Testis (tissue), 3 donors: ENCODE results near the gene EFNB2. TPM values are rescaled to one million over a fixed set of nuclear protein-coding genes. Genes with fewer than 3 reads are reported as not detected.

ENCODE experiments used
- DNase-seq: peaks from one replicate; pipeline ENCODE4 v3.0.0-alpha.2; 2019
- H3K27ac ChIP-seq, 2 donors: fragments of 200-600 bp; sonication (generic); one replicate each; pipeline ENCODE4 v1.5.1; 2019
- H3K27me3 ChIP-seq: fragments of 200-600 bp; sonication (generic); one replicate; pipeline ENCODE4 v1.5.1; 2019
- H3K36me3 ChIP-seq: fragments of 200-600 bp; sonication (generic); one replicate; pipeline ENCODE4 v1.5.1; 2017; ENCODE audit warnings: low read depth; ENCODE audit errors: missing control alignments
- H3K4me1 ChIP-seq: fragments of 200-600 bp; sonication (generic); one replicate; pipeline ENCODE4 v1.5.1; 2019
- H3K4me3 ChIP-seq, 2 donors: fragments of 200-600 bp; sonication (generic); one replicate each; pipeline ENCODE4 v1.5.1; 2017 to 2019
- H3K9me3 ChIP-seq: fragments of 200-600 bp; sonication (generic); one replicate; pipeline ENCODE4 v1.5.1; 2017
- CTCF ChIP-seq, 3 experiments: fragments of 450-650 bp in 2 of 3; fragments of 200-600 bp in 1 of 3; sonication (generic) in 1 of 3; IDR thresholded peaks; one replicate each; pipeline ENCODE4 v1.5.1; 2016 to 2019; ENCODE audit warnings: antibody characterized with exemption in 3 of 3, mild to moderate bottlenecking in 2 of 3, moderate library complexity in 1 of 3
- POLR2A ChIP-seq: fragments of 450-650 bp; IDR thresholded peaks from one replicate; pipeline ENCODE4 v1.6.1; 2017; ENCODE audit warnings: antibody characterized with exemption, mild to moderate bottlenecking, moderate library complexity
- WGBS, 2 donors: methylation state at CpG; one replicate each; pipeline ENCODE4 v1.1.5; 2018; 5-methylcytosine and 5-hydroxymethylcytosine counted together
- intact Hi-C: fragments of 100-400 bp; cut with DNase I; formaldehyde crosslinking; loops from one replicate; pipeline ENCODE4 v1.15.1; 2023; ENCODE audit warnings: low total_unique reads
- polyA plus RNA-seq: library from polyadenylated mRNA; stranded (reverse); fragments of 350-450 nt; fragmentation: Illumina TruSeq; extraction: RNeasy Lipid Tissue Mini Kit (QIAGEN cat#74804); gene quantifications from one replicate; pipeline ENCODE4 v1.2.3, GENCODE V29; 2014; ENCODE audit warnings: low read depth, low replicate concordance; ENCODE audit not compliant: insufficient read depth
- total RNA-seq, 2 donors: library from RNA; depleted of rRNA; stranded (reverse); fragments of >200 nt; gene quantifications; one replicate each; pipeline ENCODE4 v1.2.3, GENCODE V29; 2016

Gene EFNB2
- total and polyA plus RNA-seq, 3 donors from 2014 or later, result 17.4 to 37.7 (median 24.7) TPM

GRCh38 chr13:106489849-106490568 lies 45.5 kb downstream of the EFNB2 start:
- Histone ChIP-seq H3K4me3 (no peak overlapping the region), H3K9me3 (no peaks in the 10 kb centered on the region), H3K27ac (no peak overlapping the region), H3K4me1 (peaks cover 35% of the 10 kb centered on the region), H3K27me3 (no peaks in the 10 kb centered on the region), H3K36me3 (no peaks in the 10 kb centered on the region)
- 82 to 87% methylated on average over 7 of the region's 7 CpGs for WGBS, 2 donors
- DNase-seq, result no peak
- TF ChIP-seq CTCF (IDR thresholded peaks at IDR 0.05), result no peak
- no peak for TF ChIP-seq POLR2A
- intact Hi-C loops, result no loop called here

GRCh38 chr13:106488686-106489085 lies 46.8 kb downstream of the EFNB2 start:
- H3K27ac ChIP-seq, result no peak overlapping the region
- no peaks in the 10 kb centered on the region for H3K27me3 ChIP-seq
- intact Hi-C loops, result no loop called here
- H3K36me3 ChIP-seq, result no peaks in the 10 kb centered on the region
- DNase-seq, result no peak
- 91 to 94% methylated on average over 2 of the region's 2 CpGs for WGBS, 2 donors
- peaks cover 32% of the 10 kb centered on the region for H3K4me1 ChIP-seq
- no peaks in the 10 kb centered on the region for H3K9me3 ChIP-seq
- no peak for TF ChIP-seq POLR2A
- H3K4me3 ChIP-seq, result no peak overlapping the region

GRCh38 chr13:106488076-106488475 lies 47.4 kb downstream of the EFNB2 start:
- 66 to 73% methylated on average over 8 of the region's 8 CpGs for WGBS, 2 donors
- intact Hi-C loops, result no loop called here

GRCh38 chr13:106487129-106487528 lies 48.3 kb downstream of the EFNB2 start:
- 93 to 97% methylated on average over 6 of the region's 6 CpGs for WGBS, 2 donors
- H3K27me3 ChIP-seq, result no peaks in the 10 kb centered on the region
- H3K4me3 ChIP-seq, result no peak overlapping the region
- intact Hi-C loops, result no loop called here
- H3K36me3 ChIP-seq, result no peaks in the 10 kb centered on the region
- H3K27ac ChIP-seq, result no peak overlapping the region
- no peak for TF ChIP-seq POLR2A
- no peak for TF ChIP-seq CTCF (IDR thresholded peaks at IDR 0.05)
- no peaks in the 10 kb centered on the region for H3K9me3 ChIP-seq
- H3K4me1 ChIP-seq, result peaks cover 21% of the 10 kb centered on the region
- DNase-seq, result no peak

More at GRCh38 chr13:106488076-106488475, 47.4 kb downstream of the EFNB2 start:
- Histone ChIP-seq H3K9me3 (no peaks in the 10 kb centered on the region), H3K27me3 (no peaks in the 10 kb centered on the region), H3K4me1 (peaks cover 31% of the 10 kb centered on the region), H3K4me3 (no peak overlapping the region), H3K27ac (no peak overlapping the region), H3K36me3 (no peaks in the 10 kb centered on the region)
- TF ChIP-seq CTCF (IDR thresholded peaks at IDR 0.05) (no peak), POLR2A (no peak)
- no peak for DNase-seq

GRCh38 chr13:106486287-106486686 lies 49.2 kb downstream of the EFNB2 start:
- no peak for TF ChIP-seq CTCF (IDR thresholded peaks at IDR 0.05)
- no peak for TF ChIP-seq POLR2A
- no peak overlapping the region for H3K27ac ChIP-seq
- no peaks in the 10 kb centered on the region for H3K27me3 ChIP-seq
- 81 to 90% methylated on average over 2 of the region's 2 CpGs for WGBS, 2 donors
- DNase-seq, result no peak
- intact Hi-C loops, result no loop called here
- H3K9me3 ChIP-seq, result no peaks in the 10 kb centered on the region
- H3K36me3 ChIP-seq, result no peaks in the 10 kb centered on the region
- H3K4me1 ChIP-seq, result peaks cover 15% of the 10 kb centered on the region
- H3K4me3 ChIP-seq, result no peak overlapping the region
